Germinal center (tissue), 1 donor: ENCODE data around the gene CFAP68.
"Not testable (repeated sequence)": the region's sequence is repeated elsewhere in the genome, so short reads cannot be mapped to it uniquely, and the experiment has no call there.

Source experiments
- DNase-seq: peaks from one replicate; pipeline ENCODE4 v3.0.0; 2012; ENCODE audit warnings: mixed read lengths, low spot score

The CFAP68 gene

GRCh38 chr11:111918390-111919256 is 39.3 kb downstream of the CFAP68 start, which contains the start of gene C11orf52:
TSS of gene C11orf52 (plus strand) at chr11:111918913. CDS start at chr11:111918973, 60 bp downstream.
- DNase-seq, result no peak

- no peak for DNase-seq
Measured at GRCh38 chr11:111920908-111921307, 41.6 kb downstream of the CFAP68 start.

GRCh38 chr11:111921541-111922230 is 42.3 kb downstream of the CFAP68 start:
- no peak for DNase-seq

- no peak for DNase-seq
Measured at GRCh38 chr11:111922803-111923202, 43.5 kb downstream of the CFAP68 start.

- no peak for DNase-seq
Measured at GRCh38 chr11:111923351-111923788, 44.0 kb downstream of the CFAP68 start.

GRCh38 chr11:111923951-111924350 is 44.6 kb downstream of the CFAP68 start:
- no peak for DNase-seq

GRCh38 chr11:111925953-111926352 is 46.6 kb downstream of the CFAP68 start:
- no peak for DNase-seq

GRCh38 chr11:111926505-111927391 is 47.4 kb downstream of the CFAP68 start:
- DNase-seq, result peak; percentile 99

GRCh38 chr11:111930472-111930871 is 51.1 kb downstream of the CFAP68 start:
- no peak for DNase-seq

GRCh38 chr11:111932611-111932950 is 53.2 kb downstream of the CFAP68 start:
- no peak for DNase-seq

GRCh38 chr11:111933176-111933575 is 53.8 kb downstream of the CFAP68 start:
- DNase-seq, result not testable (repeated sequence)

- DNase-seq, result no peak
Measured at GRCh38 chr11:111933872-111934271, 54.5 kb downstream of the CFAP68 start.

GRCh38 chr11:111934306-111934705 is 55.0 kb downstream of the CFAP68 start:
- DNase-seq, result no peak
